Lower leg skin (tissue), 3 donors: Measurements from ENCODE around the gene HBG2.

Experiments
- POLR2A ChIP-seq, 2 donors: fragments of 450-650 bp; IDR thresholded peaks; one replicate each; pipeline ENCODE4 v1.6.1; 2016 to 2017; ENCODE audit warnings: antibody characterized with exemption in 2 of 2, mild to moderate bottlenecking in 1 of 2, moderate library complexity in 1 of 2
- TF ChIP-seq, protein P1 (sequence below), 3 donors: fragments of 450-650 bp; IDR thresholded peaks; one replicate each; pipeline ENCODE4 v1.5.1; 2016; ENCODE audit warnings: antibody characterized with exemption in 3 of 3, mild to moderate bottlenecking in 3 of 3, moderate library complexity in 2 of 3

DNA sequence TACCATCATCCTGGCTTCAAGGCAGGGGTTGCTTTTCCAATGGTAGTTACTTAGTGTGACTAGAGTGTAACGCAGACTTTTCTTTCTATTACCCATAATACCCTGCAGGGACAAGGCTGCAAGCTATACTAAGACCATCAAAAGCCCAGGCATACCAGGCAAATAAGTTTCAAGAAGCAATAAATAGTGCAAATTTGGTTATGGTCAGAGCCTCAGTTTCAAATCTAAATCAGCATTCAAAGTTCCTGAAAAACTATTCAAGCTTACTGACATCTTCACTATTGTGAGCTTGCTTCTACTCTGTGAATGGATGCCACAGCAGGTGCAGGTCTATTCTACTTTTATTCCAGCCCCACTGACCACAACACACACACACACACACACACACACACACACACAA, 25.2 kb downstream of the HBG2 start:
- no peak for TF ChIP-seq POLR2A (IDR thresholded peaks at IDR 0.05)
- TF ChIP-seq, protein P1, sequence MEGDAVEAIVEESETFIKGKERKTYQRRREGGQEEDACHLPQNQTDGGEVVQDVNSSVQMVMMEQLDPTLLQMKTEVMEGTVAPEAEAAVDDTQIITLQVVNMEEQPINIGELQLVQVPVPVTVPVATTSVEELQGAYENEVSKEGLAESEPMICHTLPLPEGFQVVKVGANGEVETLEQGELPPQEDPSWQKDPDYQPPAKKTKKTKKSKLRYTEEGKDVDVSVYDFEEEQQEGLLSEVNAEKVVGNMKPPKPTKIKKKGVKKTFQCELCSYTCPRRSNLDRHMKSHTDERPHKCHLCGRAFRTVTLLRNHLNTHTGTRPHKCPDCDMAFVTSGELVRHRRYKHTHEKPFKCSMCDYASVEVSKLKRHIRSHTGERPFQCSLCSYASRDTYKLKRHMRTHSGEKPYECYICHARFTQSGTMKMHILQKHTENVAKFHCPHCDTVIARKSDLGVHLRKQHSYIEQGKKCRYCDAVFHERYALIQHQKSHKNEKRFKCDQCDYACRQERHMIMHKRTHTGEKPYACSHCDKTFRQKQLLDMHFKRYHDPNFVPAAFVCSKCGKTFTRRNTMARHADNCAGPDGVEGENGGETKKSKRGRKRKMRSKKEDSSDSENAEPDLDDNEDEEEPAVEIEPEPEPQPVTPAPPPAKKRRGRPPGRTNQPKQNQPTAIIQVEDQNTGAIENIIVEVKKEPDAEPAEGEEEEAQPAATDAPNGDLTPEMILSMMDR (IDR thresholded peaks at IDR 0.05): no peak
